Islet of Langerhans (tissue), 1 donor: ENCODE measurements around the gene CARS1.

Source experiments
- FAIRE-seq: peaks from one replicate; lab custom pipeline; 2011; peaks lifted over from hg19 to GRCh38; lab: Jason Lieb, UNC

Gene CARS1

DNA sequence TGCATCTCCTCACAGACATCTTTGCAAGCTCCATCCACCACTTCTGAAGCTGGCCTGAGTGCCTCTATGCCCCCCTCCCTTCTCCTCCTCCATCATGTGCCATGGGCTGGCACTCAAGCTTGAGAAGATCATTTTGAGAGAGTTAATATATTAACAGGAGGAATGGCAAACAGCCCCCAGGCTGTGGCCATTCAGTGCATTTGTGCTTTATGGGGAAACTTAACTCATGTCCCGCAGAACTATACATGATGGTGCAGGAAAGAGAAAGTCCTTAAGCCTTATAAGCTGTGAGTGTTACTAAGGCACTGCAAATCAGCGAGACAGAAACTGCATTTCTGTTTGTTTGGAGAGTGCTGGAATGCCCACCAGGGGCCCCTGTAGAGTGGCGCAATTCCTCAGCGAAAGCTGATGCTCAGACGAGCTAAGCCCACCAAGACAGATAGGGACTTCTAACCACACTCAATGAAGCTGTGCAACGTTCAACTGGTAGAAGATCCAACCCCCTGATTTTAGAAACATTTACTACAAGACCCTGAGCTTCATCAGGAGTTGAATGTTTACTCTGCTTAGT, 101.2 kb downstream of the CARS1 start:
- no peak for FAIRE-seq

GRCh38 chr11:2954263-2954662, 103.0 kb downstream of the CARS1 start:
- FAIRE-seq, result no peak

DNA sequence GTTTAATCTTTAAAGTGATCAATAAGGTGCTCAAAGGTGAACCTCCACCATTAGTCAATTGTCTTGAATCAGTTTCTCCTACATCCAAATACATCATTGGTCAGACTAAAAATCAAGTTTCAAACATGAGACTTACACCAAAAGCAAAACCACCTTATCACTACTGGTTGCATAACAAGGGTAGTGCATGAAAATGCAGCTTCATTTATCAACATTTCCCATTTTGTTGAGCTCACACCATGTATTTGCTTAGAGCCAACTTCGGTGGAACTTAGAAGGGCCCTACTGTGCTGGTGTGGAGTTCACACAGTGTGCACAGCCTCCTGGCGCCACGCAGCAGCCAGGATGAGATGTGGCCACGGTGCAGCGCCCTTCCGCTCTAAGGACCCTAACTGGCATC, 104.9 kb downstream of the CARS1 start:
- FAIRE-seq, result no peak

GRCh38 chr11:2951231-2952110, 105.8 kb downstream of the CARS1 start:
- FAIRE-seq, result no peak
